Measurements from ENCODE around the gene TBC1D24.

Gene TBC1D24

GRCh38 chr16:2482249-2482648 lies 7.3 kb downstream of the TBC1D24 start:
- TF ChIP-seq CTCF (conservative IDR thresholded peaks at IDR 0.05) = no peak
- H3K27ac ChIP-seq = no peak overlapping the region

DNA sequence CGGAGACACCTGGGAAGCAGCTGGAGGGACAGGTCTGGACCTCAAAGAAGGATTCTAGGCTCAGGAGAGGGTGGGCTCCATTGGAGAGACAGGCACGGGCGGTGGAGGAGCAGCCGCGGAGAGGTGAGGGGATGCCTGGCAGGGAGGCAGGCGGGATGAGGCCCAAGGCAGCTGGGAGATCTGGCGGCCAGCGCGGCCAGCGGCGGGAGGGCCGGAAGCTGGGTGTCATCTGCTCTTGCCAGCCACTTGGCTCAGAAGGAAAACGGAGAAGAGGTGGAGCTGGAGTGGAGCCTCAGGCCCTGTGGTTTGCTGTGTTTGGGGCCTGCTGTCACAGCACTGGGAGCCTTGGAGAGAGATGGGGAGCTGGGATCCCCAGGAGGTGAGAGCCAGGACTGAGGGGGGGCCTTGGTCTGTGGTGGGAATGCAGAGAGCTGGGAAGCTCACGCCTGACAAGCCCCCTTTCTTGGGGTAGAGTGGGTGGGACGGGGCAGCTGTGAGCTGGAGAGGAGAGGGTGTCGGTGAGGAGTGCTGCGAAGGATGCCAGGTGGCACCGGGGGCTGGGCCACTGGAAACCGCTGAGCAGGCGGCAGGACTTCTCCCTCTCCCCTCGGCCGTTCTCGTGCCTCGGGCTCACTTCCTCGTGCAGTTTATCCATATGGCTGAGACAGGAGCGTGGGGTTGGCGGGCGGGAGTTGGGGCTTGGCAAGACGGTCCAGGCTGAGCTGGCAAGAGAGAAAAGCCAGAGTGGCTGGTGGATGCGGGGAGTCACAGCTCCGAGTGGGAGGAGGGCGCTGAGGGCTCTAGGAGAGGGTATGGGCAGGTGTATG lies 8.0 kb downstream of the TBC1D24 start:
- no peak overlapping the region for H3K27ac ChIP-seq
- no peak for TF ChIP-seq CTCF (conservative IDR thresholded peaks at IDR 0.05)

GRCh38 chr16:2483939-2484897 lies 9.3 kb downstream of the TBC1D24 start:
- no peak for TF ChIP-seq CTCF (conservative IDR thresholded peaks at IDR 0.05)
- no peak overlapping the region for H3K27ac ChIP-seq

- no peak overlapping the region for H3K27ac ChIP-seq
- TF ChIP-seq CTCF (conservative IDR thresholded peaks at IDR 0.05) = no peak
Measured at GRCh38 chr16:2484898-2485508, 10.1 kb downstream of the TBC1D24 start.

GRCh38 chr16:2485811-2486507 lies 11.0 kb downstream of the TBC1D24 start:
- TF ChIP-seq CTCF (conservative IDR thresholded peaks at IDR 0.05) = no peak
- H3K27ac ChIP-seq = no peak overlapping the region

GRCh38 chr16:2486645-2487516 lies 12.0 kb downstream of the TBC1D24 start:
- H3K27ac ChIP-seq = no peak overlapping the region

More at GRCh38 chr16:2486645-2487516, 12.0 kb downstream of the TBC1D24 start:
- no peak for TF ChIP-seq CTCF (conservative IDR thresholded peaks at IDR 0.05)
